ENCODE measurements around the gene ZGPAT. TPM values are rescaled to one million over a fixed set of nuclear protein-coding genes. Genes with fewer than 3 reads are reported as not detected.
A peak's percentile ranks its signal among the peaks of the same experiment; 100 is the strongest.
"Not testable (repeated sequence)": the region's sequence is repeated elsewhere in the genome, so short reads cannot be mapped to it uniquely, and the experiment has no call there.

ZGPAT gene
- total RNA-seq, 1 experiment from 2014 or later: 69.3 TPM

DNA sequence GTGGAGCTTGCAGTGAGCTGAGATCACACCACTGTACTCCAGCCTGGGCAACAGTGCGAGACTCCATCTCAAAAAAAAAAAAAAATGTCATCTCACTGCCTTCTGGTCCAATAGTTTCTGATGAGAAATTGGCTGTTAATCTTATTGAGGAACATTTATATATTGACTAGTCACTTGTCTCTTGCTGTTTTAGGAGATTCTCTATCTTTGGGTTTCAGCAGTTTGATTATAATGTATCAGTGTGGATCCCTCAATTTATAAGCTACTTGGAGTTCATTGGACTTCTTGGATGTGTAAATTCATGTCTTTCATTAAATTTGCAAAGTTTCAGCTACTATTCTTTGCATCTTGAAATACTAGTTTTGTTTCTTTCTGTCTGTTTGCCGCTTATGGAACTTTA, 11.2 kb downstream of the ZGPAT start:
- H3K9me3 Mint-ChIP-seq (ENCODE audit: unreplicated experiment): peaks cover 21% of the 10 kb centered on the region
- Histone ChIP-seq H3K27me3 (replicated peaks; ENCODE audit: control insufficient read depth, insufficient read depth, low read length) (no peaks in the 10 kb centered on the region), H3K36me3 (ENCODE audit: control insufficient read depth, insufficient read depth, low read length) (peaks cover 5% of the 10 kb centered on the region), H3K4me3 (ENCODE audit: low read depth, low read length) (no peak overlapping the region), H3K4me1 (no peaks in the 10 kb centered on the region), H3K9me3 (peaks cover 38% of the 10 kb centered on the region)
- H3K27ac Mint-ChIP-seq (ENCODE audit: unreplicated experiment): no peak overlapping the region
- H3K4me3 Mint-ChIP-seq (ENCODE audit: unreplicated experiment): no peak overlapping the region
- CTCF ChIA-PET: interaction anchor here (0.7 kb wide), 1 partner anchor 255 kb away, joined by 5 read pairs; no protein-coding TSS in a partner anchor
- no peaks in the 10 kb centered on the region for H3K4me1 Mint-ChIP-seq (ENCODE audit: low read depth, unreplicated experiment)
- DNase-seq: no peak
- H3K36me3 Mint-ChIP-seq (ENCODE audit: insufficient read depth, unreplicated experiment): peaks cover 100% of the 10 kb centered on the region
- BruUV-seq (replicated peaks): no TSS peak
- TF ChIP-seq, protein P1, sequence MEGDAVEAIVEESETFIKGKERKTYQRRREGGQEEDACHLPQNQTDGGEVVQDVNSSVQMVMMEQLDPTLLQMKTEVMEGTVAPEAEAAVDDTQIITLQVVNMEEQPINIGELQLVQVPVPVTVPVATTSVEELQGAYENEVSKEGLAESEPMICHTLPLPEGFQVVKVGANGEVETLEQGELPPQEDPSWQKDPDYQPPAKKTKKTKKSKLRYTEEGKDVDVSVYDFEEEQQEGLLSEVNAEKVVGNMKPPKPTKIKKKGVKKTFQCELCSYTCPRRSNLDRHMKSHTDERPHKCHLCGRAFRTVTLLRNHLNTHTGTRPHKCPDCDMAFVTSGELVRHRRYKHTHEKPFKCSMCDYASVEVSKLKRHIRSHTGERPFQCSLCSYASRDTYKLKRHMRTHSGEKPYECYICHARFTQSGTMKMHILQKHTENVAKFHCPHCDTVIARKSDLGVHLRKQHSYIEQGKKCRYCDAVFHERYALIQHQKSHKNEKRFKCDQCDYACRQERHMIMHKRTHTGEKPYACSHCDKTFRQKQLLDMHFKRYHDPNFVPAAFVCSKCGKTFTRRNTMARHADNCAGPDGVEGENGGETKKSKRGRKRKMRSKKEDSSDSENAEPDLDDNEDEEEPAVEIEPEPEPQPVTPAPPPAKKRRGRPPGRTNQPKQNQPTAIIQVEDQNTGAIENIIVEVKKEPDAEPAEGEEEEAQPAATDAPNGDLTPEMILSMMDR (IDR thresholded peaks at IDR 0.05; ENCODE audit: insufficient read depth in 1 of 2, low read depth in 1 of 2, low read length in 1 of 2, severe bottlenecking in 1 of 2, unreplicated experiment in 1 of 2): no peak
- POLR2A ChIA-PET: interaction anchor here (1.5 kb wide), 1 partner anchor 11 kb away, joined by 4 read pairs; the partner anchor contains the start of genes ARFRP1 and ZGPAT
- intact Hi-C loops (cut with micrococcal nuclease; ENCODE audit: unreplicated experiment): no loop called here
- H3K27me3 Mint-ChIP-seq (ENCODE audit: insufficient read depth, unreplicated experiment): no peaks in the 10 kb centered on the region

DNA sequence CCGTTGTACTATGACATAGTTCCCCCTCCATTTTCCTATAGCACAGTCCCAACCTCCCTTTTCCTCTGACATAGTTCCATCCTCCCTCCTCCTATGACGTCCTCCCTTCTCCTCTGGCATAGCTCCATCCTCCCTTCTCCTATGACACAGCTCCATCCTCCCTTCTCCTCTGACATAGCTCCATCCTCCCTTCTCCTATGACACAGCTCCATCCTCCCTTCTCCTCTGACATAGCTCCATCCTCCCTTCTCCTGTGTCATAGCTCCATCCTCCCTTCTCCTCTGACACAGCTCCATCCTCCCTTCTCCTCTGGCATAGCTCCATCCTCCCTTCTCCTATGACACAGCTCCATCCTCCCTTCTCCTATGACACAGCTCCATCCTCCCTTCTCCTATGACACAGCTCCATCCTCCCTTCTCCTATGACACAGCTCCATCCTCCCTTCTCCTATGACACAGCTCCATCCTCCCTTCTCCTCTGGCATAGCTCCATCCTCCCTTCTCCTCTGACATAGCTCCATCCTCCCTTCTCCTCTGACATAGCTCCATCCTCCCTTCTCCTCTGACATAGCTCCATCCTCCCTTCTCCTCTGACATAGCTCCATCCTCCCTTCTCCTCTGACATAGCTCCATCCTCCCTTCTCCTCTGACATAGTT, 15.3 kb downstream of the ZGPAT start:
- ChIA-PET CTCF (interaction anchor here (0.6 to 0.7 kb wide), 2 partner anchors 19 to 232 kb away, joined by 3 read pairs; no protein-coding TSS in a partner anchor), POLR2A (interaction anchor here (0.6 to 1.4 kb wide), 2 partner anchors 15 to 142 kb away, joined by 3 read pairs; partner anchors contain the start of genes ARFRP1, TPD52L2 and ZGPAT)
- H3K4me3 ChIP-seq (ENCODE audit: low read depth, low read length); H3K27me3 ChIP-seq (replicated peaks; ENCODE audit: control insufficient read depth, insufficient read depth, low read length); DNase-seq; BruUV-seq (replicated peaks); H3K4me3 Mint-ChIP-seq (ENCODE audit: unreplicated experiment); H3K27me3 Mint-ChIP-seq (ENCODE audit: insufficient read depth, unreplicated experiment); H3K4me1 Mint-ChIP-seq (ENCODE audit: low read depth, unreplicated experiment); H3K36me3 ChIP-seq (ENCODE audit: control insufficient read depth, insufficient read depth, low read length); H3K4me1 ChIP-seq; intact Hi-C loops (cut with micrococcal nuclease; ENCODE audit: unreplicated experiment): not testable (repeated sequence)
- Mint-ChIP-seq H3K27ac (ENCODE audit: unreplicated experiment) (peak overlapping the region; percentile 49), H3K9me3 (ENCODE audit: unreplicated experiment) (peaks cover 33% of the 10 kb centered on the region), H3K36me3 (ENCODE audit: insufficient read depth, unreplicated experiment) (peaks cover 100% of the 10 kb centered on the region)
- peaks cover 37% of the 10 kb centered on the region for H3K9me3 ChIP-seq

DNA sequence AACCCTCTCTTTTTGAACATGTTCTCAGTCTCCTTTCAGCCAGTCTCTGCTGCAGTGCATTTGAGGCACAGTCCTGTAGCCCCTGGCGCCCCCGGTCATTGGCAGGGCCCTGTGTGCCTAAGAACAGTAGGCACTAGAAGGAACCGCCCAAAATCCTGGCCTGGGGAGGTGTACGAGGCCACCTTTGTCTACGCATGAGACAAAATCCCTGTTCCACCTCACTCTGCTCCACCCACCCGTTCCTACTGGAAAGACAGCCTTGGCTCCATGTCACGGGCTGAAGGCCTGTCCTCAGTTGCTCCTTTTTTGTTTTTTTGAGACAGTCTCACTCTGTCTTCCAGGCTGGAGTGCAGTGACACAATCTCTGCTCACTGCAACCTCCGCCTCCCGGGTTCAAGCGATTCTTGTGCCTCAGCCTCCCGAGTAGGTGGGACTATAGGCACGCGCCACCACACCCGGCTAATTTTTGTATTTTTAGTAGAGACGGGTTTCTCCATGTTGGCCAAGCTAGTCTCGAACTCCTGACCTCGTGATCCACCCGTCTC, 22.4 kb downstream of the ZGPAT start:
- Histone ChIP-seq H3K36me3 (ENCODE audit: control insufficient read depth, insufficient read depth, low read length) (peaks cover 10% of the 10 kb centered on the region), H3K9me3 (peaks cover 12% of the 10 kb centered on the region)
- H3K4me1 Mint-ChIP-seq (ENCODE audit: low read depth, unreplicated experiment); H3K27me3 ChIP-seq (replicated peaks; ENCODE audit: control insufficient read depth, insufficient read depth, low read length); H3K4me3 Mint-ChIP-seq (ENCODE audit: unreplicated experiment); H3K4me3 ChIP-seq (ENCODE audit: low read depth, low read length); CTCF ChIA-PET; H3K27me3 Mint-ChIP-seq (ENCODE audit: insufficient read depth, unreplicated experiment); H3K9me3 Mint-ChIP-seq (ENCODE audit: unreplicated experiment); POLR2A ChIA-PET; DNase-seq; H3K27ac Mint-ChIP-seq (ENCODE audit: unreplicated experiment); BruUV-seq (replicated peaks); H3K4me1 ChIP-seq; intact Hi-C loops (cut with micrococcal nuclease; ENCODE audit: unreplicated experiment): not testable (repeated sequence)
- H3K36me3 Mint-ChIP-seq (ENCODE audit: insufficient read depth, unreplicated experiment): peaks cover 39% of the 10 kb centered on the region

DNA sequence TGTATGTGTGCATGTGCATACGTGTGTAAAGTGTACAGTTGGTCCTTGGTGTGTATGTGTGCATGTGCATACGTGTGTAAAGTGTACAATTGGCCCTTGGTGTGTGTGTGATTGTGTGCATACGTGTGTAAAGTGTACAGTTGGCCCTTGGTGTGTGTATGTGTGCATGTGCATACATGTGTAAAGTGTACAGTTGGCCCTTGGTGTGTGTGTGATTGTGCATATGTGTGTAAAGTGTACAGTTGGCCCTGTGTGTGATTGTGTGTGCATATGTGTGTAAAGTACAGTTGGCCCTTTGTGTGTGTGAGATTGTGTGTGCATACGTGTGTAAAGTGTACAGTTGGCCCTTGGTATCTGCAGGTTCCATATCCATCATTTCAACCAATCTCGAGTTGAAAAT, 23.6 kb downstream of the ZGPAT start:
- no peak overlapping the region for H3K27ac Mint-ChIP-seq (ENCODE audit: unreplicated experiment)
- no peak for DNase-seq
- H3K36me3 Mint-ChIP-seq (ENCODE audit: insufficient read depth, unreplicated experiment): peaks cover 39% of the 10 kb centered on the region
- intact Hi-C loops (cut with micrococcal nuclease; ENCODE audit: unreplicated experiment): no loop called here
- Histone ChIP-seq H3K36me3 (ENCODE audit: control insufficient read depth, insufficient read depth, low read length) (peaks cover 14% of the 10 kb centered on the region), H3K27me3 (replicated peaks; ENCODE audit: control insufficient read depth, insufficient read depth, low read length) (no peaks in the 10 kb centered on the region), H3K4me1 (peaks cover 5% of the 10 kb centered on the region), H3K4me3 (ENCODE audit: low read depth, low read length) (no peak overlapping the region), H3K9me3 (peaks cover 1% of the 10 kb centered on the region; the same call in 1 of the 2 replicates)
- TF ChIP-seq, protein P1 (IDR thresholded peaks at IDR 0.05; ENCODE audit: insufficient read depth in 1 of 2, low read depth in 1 of 2, low read length in 1 of 2, severe bottlenecking in 1 of 2, unreplicated experiment in 1 of 2): no peak
- CTCF ChIA-PET: no interaction called here
- no TSS peak for BruUV-seq (replicated peaks)
- no peak overlapping the region for H3K4me3 Mint-ChIP-seq (ENCODE audit: unreplicated experiment)
- peaks cover 7% of the 10 kb centered on the region for H3K4me1 Mint-ChIP-seq (ENCODE audit: low read depth, unreplicated experiment)
- no peaks in the 10 kb centered on the region for H3K27me3 Mint-ChIP-seq (ENCODE audit: insufficient read depth, unreplicated experiment)
- POLR2A ChIA-PET: no interaction called here
- H3K9me3 Mint-ChIP-seq (ENCODE audit: unreplicated experiment): no peaks in the 10 kb centered on the region

All from Caco-2 (cell line).